G401.6 (cell line): ENCODE data around the gene NSL1.
"Not testable (repeated sequence)": the region's sequence is repeated elsewhere in the genome, so short reads cannot be mapped to it uniquely, and the experiment has no call there.

Experiments used
- FAIRE-seq: peaks from 2 replicates; lab custom pipeline; 2012; peaks lifted over from hg19 to GRCh38; lab: Jason Lieb, UNC

The NSL1 gene

GRCh38 chr1:212791676-212792395 is at the start of gene NSL1, which contains the start of gene TATDN3:
NSL1 (minus strand) TSS chr1:212791777; CDS start chr1:212791763, 14 bp downstream.
TATDN3 (plus strand) TSS chr1:212791894; CDS start chr1:212791922, 28 bp downstream.
- no peak for FAIRE-seq

- FAIRE-seq: no peak
Observed at GRCh38 chr1:212838145-212838544, 46.6 kb upstream of the NSL1 start.

GRCh38 chr1:212833211-212834207 is 41.9 kb upstream of the NSL1 start:
- FAIRE-seq: not testable (repeated sequence)

GRCh38 chr1:212828395-212828794 is 36.8 kb upstream of the NSL1 start:
- no peak for FAIRE-seq

- FAIRE-seq: no peak
Observed at GRCh38 chr1:212827831-212828278, 36.3 kb upstream of the NSL1 start.

GRCh38 chr1:212827171-212827776 is 35.7 kb upstream of the NSL1 start:
- FAIRE-seq: no peak

GRCh38 chr1:212825798-212826452 is 34.3 kb upstream of the NSL1 start:
- no peak for FAIRE-seq

- no peak for FAIRE-seq
Observed at GRCh38 chr1:212824201-212824600, 32.6 kb upstream of the NSL1 start.

- no peak for FAIRE-seq
Observed at GRCh38 chr1:212822956-212823355, 31.4 kb upstream of the NSL1 start.

- FAIRE-seq: no peak
Observed at GRCh38 chr1:212820969-212821368, 29.4 kb upstream of the NSL1 start.

GRCh38 chr1:212819726-212820125 is 28.1 kb upstream of the NSL1 start:
- no peak for FAIRE-seq

GRCh38 chr1:212816567-212817278 is 25.1 kb upstream of the NSL1 start:
- FAIRE-seq: no peak

GRCh38 chr1:212814537-212815334 is 23.2 kb upstream of the NSL1 start:
- FAIRE-seq: peak; percentile 21

GRCh38 chr1:212805767-212806166 is 14.2 kb upstream of the NSL1 start:
- no peak for FAIRE-seq

- no peak for FAIRE-seq
Observed at GRCh38 chr1:212797681-212798080, 6.1 kb upstream of the NSL1 start.

GRCh38 chr1:212794561-212795014 is 3.0 kb upstream of the NSL1 start:
- no peak for FAIRE-seq

GRCh38 chr1:212792396-212792908 is 875 bp upstream of the NSL1 start:
- FAIRE-seq: no peak

GRCh38 chr1:212791261-212791675 is 309 bp downstream of the NSL1 start:
- FAIRE-seq: no peak

- no peak for FAIRE-seq
Observed at GRCh38 chr1:212785871-212786270, 5.7 kb downstream of the NSL1 start.

- no peak for FAIRE-seq
Observed at GRCh38 chr1:212783976-212784375, 7.6 kb downstream of the NSL1 start.
